IMR-90 (cell line): ENCODE results near the gene TBC1D22A. TPM values are rescaled to one million over a fixed set of nuclear protein-coding genes. Genes with fewer than 3 reads are reported as not detected.

ENCODE experiments used
- ATAC-seq: fragments of 200-7000 bp; cut with Tn5 transposase; 2 replicates; pipeline ENCODE4 v1.9.1; 2020; ENCODE audit warnings: low read depth, mild to moderate bottlenecking, moderate library complexity
- BruUV-seq: library from RNA; stranded (reverse); fragments of 400-500 nt; replicated peaks from 2 replicates; lab custom pipeline; 2021; lab: Mats Ljungman, UMichigan
- CTCF ChIA-PET: fragments of 300-600 bp; formaldehyde crosslinking; extraction: SDS; loops from one replicate; lab custom pipeline; 2021; ENCODE audit warnings: antibody characterized with exemption; lab: Yijun Ruan, JAX
- POLR2A ChIA-PET: fragments of 300-600 bp; sonication (Branson Sonifier 250); formaldehyde crosslinking; loops from one replicate; lab custom pipeline; 2022; ENCODE audit warnings: antibody characterized with exemption; ENCODE audit not compliant: unreplicated experiment; lab: Charles Lee
- DNase-seq: peaks from one replicate; pipeline ENCODE4 v3.0.0; 2013
- H2AFZ ChIP-seq: replicated peaks from 2 replicates; pipeline ENCODE3; 2013; ENCODE audit warnings: low read length, mild to moderate bottlenecking; ENCODE audit not compliant: poor library complexity
- H2AK5ac ChIP-seq: 2 replicates; pipeline ENCODE4 v1.6.1; 2013; ENCODE audit warnings: low read depth, low read length, inconsistent platforms
- H2AK9ac ChIP-seq: replicated peaks from 2 replicates; pipeline ENCODE3; 2013; ENCODE audit warnings: mild to moderate bottlenecking, low read depth, low read length, moderate library complexity; ENCODE audit not compliant: poor library complexity
- H2BK120ac ChIP-seq: 2 replicates; pipeline ENCODE4 v1.6.1; 2013; ENCODE audit warnings: low read depth, low read length, inconsistent platforms
- H2BK15ac ChIP-seq: 3 replicates; pipeline ENCODE4 v1.6.1; 2013; ENCODE audit warnings: low read depth, low read length, inconsistent platforms
- H2BK20ac ChIP-seq: 2 replicates; pipeline ENCODE4 v1.6.1; 2013; ENCODE audit warnings: low read depth, mild to moderate bottlenecking, inconsistent platforms, low read length, moderate library complexity
- H2BK5ac ChIP-seq: 2 replicates; pipeline ENCODE4 v1.6.1; 2013; ENCODE audit warnings: mild to moderate bottlenecking, low read depth, low read length, inconsistent platforms; ENCODE audit not compliant: poor library complexity, severe bottlenecking
- H3K14ac ChIP-seq: replicated peaks from 2 replicates; pipeline ENCODE4 v1.6.1; 2013; ENCODE audit warnings: low read depth, low read length, inconsistent platforms
- H3K18ac ChIP-seq: 2 replicates; pipeline ENCODE4 v1.6.1; 2013; ENCODE audit warnings: low read depth, low read length, control low read depth
- H3K23ac ChIP-seq: 2 replicates; pipeline ENCODE4 v1.6.1; 2013; ENCODE audit warnings: low read depth, low read length, inconsistent platforms
- H3K27ac ChIP-seq: 2 replicates; pipeline ENCODE4 v1.5.1; 2013; ENCODE audit warnings: mild to moderate bottlenecking, control low read depth, low read length; ENCODE audit not compliant: insufficient read depth
- H3K27me3 ChIP-seq: 2 replicates; pipeline ENCODE4 v1.6.1; 2013; ENCODE audit warnings: low read length; ENCODE audit not compliant: control insufficient read depth, insufficient read depth
- H3K36me3 ChIP-seq: 2 replicates; pipeline ENCODE4 v1.6.1; 2013; ENCODE audit warnings: low read length, mixed read lengths; ENCODE audit not compliant: control insufficient read depth, insufficient read depth
- H3K4ac ChIP-seq: 2 replicates; pipeline ENCODE4 v1.6.1; 2013; ENCODE audit warnings: low read depth, low read length, inconsistent platforms
- H3K4me1 ChIP-seq: 2 replicates; pipeline ENCODE4 v1.6.1; 2013; ENCODE audit warnings: low read length, mixed read lengths; ENCODE audit not compliant: control insufficient read depth, insufficient read depth
- H3K4me2 ChIP-seq: 2 replicates; pipeline ENCODE4 v1.6.1; 2013; ENCODE audit warnings: low read depth, mild to moderate bottlenecking, control low read depth, low read length, moderate library complexity
- H3K4me3 ChIP-seq: 2 replicates; pipeline ENCODE4 v1.5.1; 2013; ENCODE audit warnings: low read depth, mild to moderate bottlenecking, control low read depth, low read length, moderate library complexity; ENCODE audit not compliant: insufficient read depth
- H3K56ac ChIP-seq: 2 replicates; pipeline ENCODE4 v1.6.1; 2013; ENCODE audit warnings: low read length, inconsistent platforms; ENCODE audit not compliant: insufficient read depth; ENCODE audit errors: extremely low read depth
- H3K79me1 ChIP-seq, 2 experiments: 2 replicates each; pipeline ENCODE4 v1.6.1; 2013; ENCODE audit warnings: low read length in 2 of 2, inconsistent platforms in 1 of 2, low read depth in 1 of 2
- H3K9ac ChIP-seq: 2 replicates; pipeline ENCODE4 v1.6.1; 2013; ENCODE audit warnings: low read depth, low read length, control low read depth
- H3K9me1 ChIP-seq: 2 replicates; pipeline ENCODE4 v1.6.1; 2013; ENCODE audit warnings: low read length, inconsistent platforms; ENCODE audit not compliant: insufficient read depth
- H3K9me3 ChIP-seq: 2 replicates; pipeline ENCODE4 v1.6.1; 2013; ENCODE audit warnings: low read length; ENCODE audit not compliant: control insufficient read depth, insufficient read depth
- H4K20me1 ChIP-seq: 2 replicates; pipeline ENCODE4 v1.6.1; 2013; ENCODE audit warnings: low read length, inconsistent platforms; ENCODE audit not compliant: insufficient read depth
- H4K5ac ChIP-seq: 2 replicates; pipeline ENCODE4 v1.6.1; 2013; ENCODE audit warnings: mild to moderate bottlenecking, low read depth, low read length, control low read depth
- H4K8ac ChIP-seq, 2 experiments: 2 replicates each; pipeline ENCODE4 v1.6.1; 2013; ENCODE audit warnings: low read depth in 2 of 2, low read length in 2 of 2, control low read depth in 1 of 2, inconsistent platforms in 1 of 2
- H4K91ac ChIP-seq: 2 replicates; pipeline ENCODE4 v1.6.1; 2013; ENCODE audit warnings: low read depth, low read length, inconsistent platforms; ENCODE audit not compliant: insufficient read depth
- BHLHE40 ChIP-seq: fragments of 150-350 bp; IDR thresholded peaks from 2 replicates; pipeline ENCODE4 v1.6.1; 2016; ENCODE audit warnings: mild to moderate bottlenecking, low read depth, low read length
- CEBPB ChIP-seq: IDR thresholded peaks from 2 replicates; pipeline ENCODE4 v1.6.1; 2012; ENCODE audit warnings: low read depth, low read length, improper control_type of control experiment
- CHD1 ChIP-seq: IDR thresholded peaks from 2 replicates; pipeline ENCODE4 v1.6.1; 2012; ENCODE audit warnings: low read depth, low read length, improper control_type of control experiment
- ELK1 ChIP-seq: fragments of 150-350 bp; IDR thresholded peaks from 2 replicates; pipeline ENCODE4 v1.6.1; 2016; ENCODE audit warnings: low read depth, mild to moderate bottlenecking, low read length, moderate library complexity, borderline replicate concordance
- FOS ChIP-seq: fragments of 150-350 bp; IDR thresholded peaks from 2 replicates; pipeline ENCODE4 v1.6.1; 2016; ENCODE audit warnings: low read depth, low read length
- MAFK ChIP-seq: IDR thresholded peaks from 2 replicates; pipeline ENCODE4 v1.6.1; 2012; ENCODE audit warnings: low read depth, low read length, improper control_type of control experiment
- MAZ ChIP-seq: IDR thresholded peaks from 2 replicates; pipeline ENCODE4 v1.6.1; 2012; ENCODE audit warnings: low read depth, mild to moderate bottlenecking, low read length, improper control_type of control experiment, moderate library complexity, borderline replicate concordance
- NFE2L2 ChIP-seq: fragments of 150-350 bp; IDR thresholded peaks from 2 replicates; pipeline ENCODE4 v1.6.1; 2016; ENCODE audit warnings: low read depth, mild to moderate bottlenecking, low read length
- POLR2A ChIP-seq: IDR thresholded peaks from 2 replicates; pipeline ENCODE4 v1.6.1; 2012; ENCODE audit warnings: mild to moderate bottlenecking, low read depth, low read length
- RFX5 ChIP-seq: IDR thresholded peaks from 2 replicates; pipeline ENCODE4 v1.8.0; 2012; ENCODE audit warnings: low read depth, mild to moderate bottlenecking, low read length, moderate library complexity
- SMC3 ChIP-seq: fragments of 150-350 bp; IDR thresholded peaks from 2 replicates; pipeline ENCODE4 v1.6.1; 2016; ENCODE audit warnings: low read depth, mild to moderate bottlenecking, antibody characterized with exemption, low read length, moderate library complexity
- USF2 ChIP-seq: fragments of 150-350 bp; IDR thresholded peaks from 2 replicates; pipeline ENCODE4 v1.6.1; 2017; ENCODE audit warnings: mild to moderate bottlenecking, antibody characterized with exemption, low read length, low read depth
- WGBS, 2 experiments: methylation state at CpG; one replicate each; pipeline versions ENCODE4 v1.1.5 to v1.1.7; 2013; ENCODE audit warnings: missing lambda C conversion rate in 2 of 2; ENCODE audit not compliant: insufficient read length in 1 of 2; ENCODE audit errors: extremely low coverage in 2 of 2; 5-methylcytosine and 5-hydroxymethylcytosine counted together
- dilution Hi-C: fragments of 300-500 bp; cut with HindIII; formaldehyde crosslinking; loops from one replicate; pipeline ENCODE4 v1.14.3; 2018; ENCODE audit warnings: low sequenced_read_pairs; ENCODE audit not compliant: unreplicated experiment
- in situ Hi-C: fragments of 300-500 bp; cut with MboI; formaldehyde crosslinking; loops from 3 replicates; pipeline ENCODE4 v1.14.3; 2019; ENCODE audit warnings: low sequenced_read_pairs, inconsistent platforms, mixed read lengths
- intact Hi-C: fragments of 100-400 bp; cut with micrococcal nuclease; formaldehyde crosslinking; loops from 2 replicates; pipeline ENCODE4 v1.10.0; 2022
- polyA plus RNA-seq, 3 experiments: library from polyadenylated mRNA; depleted of rRNA; stranded (reverse); fragments of >200 nt; gene quantifications; 2 replicates each; pipeline ENCODE4 v1.2.3, GENCODE V29; 2012; ENCODE audit warnings: low replicate concordance in 1 of 3
- total RNA-seq: library from RNA; depleted of rRNA; stranded (reverse); fragments of >200 nt; gene quantifications from 2 replicates; pipeline ENCODE4 v1.2.3, GENCODE V29; 2012

The TBC1D22A gene
- total and polyA plus RNA-seq, 2 of the 4 experiments (the other 2 are of a cell fraction): 9.0 to 16.7 TPM

- no peaks in the 10 kb centered on the region for H3K4me1 ChIP-seq
- no peak overlapping the region for H2BK15ac ChIP-seq
- no peak overlapping the region for H2BK5ac ChIP-seq
- H3K27ac ChIP-seq: no peak overlapping the region
- H4K8ac ChIP-seq: no peak overlapping the region
- POLR2A ChIA-PET: no interaction called here
- no peak overlapping the region for H3K18ac ChIP-seq
- no peak overlapping the region for H3K4ac ChIP-seq
- H3K9me1 ChIP-seq: peaks cover 10% of the 10 kb centered on the region; the same call in 1 of the 2 replicates
- TF ChIP-seq RFX5: no peak
- no peak for TF ChIP-seq SMC3
- TF ChIP-seq USF2: no peak
- no peak for TF ChIP-seq CHD1
- no peak for TF ChIP-seq NFE2L2
- TF ChIP-seq CEBPB: no peak
- no peak for TF ChIP-seq BHLHE40
- no peak for TF ChIP-seq ELK1
- TF ChIP-seq MAZ: no peak
- no peak for TF ChIP-seq POLR2A
- no peak for TF ChIP-seq MAFK
- TF ChIP-seq FOS: no peak
- H3K27me3 ChIP-seq: no peaks in the 10 kb centered on the region
- ATAC-seq (no peak), DNase-seq (no peak)
- no peak overlapping the region for H2AK9ac ChIP-seq
- BruUV-seq: no TSS peak
- no peaks in the 10 kb centered on the region; the same call in 1 of the 2 replicates for H4K20me1 ChIP-seq
- H3K4me3 ChIP-seq: no peak overlapping the region
- intact Hi-C loops: no loop called here
- H3K79me1 ChIP-seq: no peaks in the 10 kb centered on the region; a peak in 1 of 4 replicates
- 95% methylated on average over 5 of the region's 15 CpGs; no CpG with 5 or more reads in 1 of the 2 experiments for WGBS, 2 experiments
- H3K36me3 ChIP-seq: peaks cover 10% of the 10 kb centered on the region
- no peak overlapping the region for H2AFZ ChIP-seq
- no peaks in the 10 kb centered on the region for H3K9me3 ChIP-seq
- in situ Hi-C loops: no loop called here
- H2BK20ac ChIP-seq: no peak overlapping the region
- no peak overlapping the region for H3K56ac ChIP-seq
- H3K9ac ChIP-seq: no peak overlapping the region
- dilution Hi-C loops: no loop called here
- CTCF ChIA-PET: no interaction called here
- H3K14ac ChIP-seq: no peak overlapping the region
- no peak overlapping the region for H4K91ac ChIP-seq
- no peak overlapping the region for H3K4me2 ChIP-seq
- H4K5ac ChIP-seq: no peak overlapping the region
- no peak overlapping the region for H3K23ac ChIP-seq
- H2AK5ac ChIP-seq: no peak overlapping the region
- H2BK120ac ChIP-seq: no peak overlapping the region
These were observed 296.6 kb downstream of the TBC1D22A start for GRCh38 chr22:47059076-47059475.
